SKM-1 treated with dmso at 0.1 percent for 144 hours (cell line): ENCODE results near the gene NUTM2A.
"Not testable (repeated sequence)": the region's sequence is repeated elsewhere in the genome, so short reads cannot be mapped to it uniquely, and the experiment has no call there.

ENCODE experiments used
- DNase-seq: peaks from one replicate; lab custom pipeline; 2025; ENCODE audit not compliant: unreplicated experiment; lab: John Stamatoyannopoulos, UW

Gene NUTM2A

GRCh38 chr10:87225148-87225547 is at the start of gene NUTM2A:
NUTM2A (plus strand) TSS chr10:87225448; CDS start chr10:87225831, 383 bp downstream.
- not testable (repeated sequence) for DNase-seq

GRCh38 chr10:87177587-87177986 is 47.7 kb upstream of the NUTM2A start:
- not testable (repeated sequence) for DNase-seq

DNA sequence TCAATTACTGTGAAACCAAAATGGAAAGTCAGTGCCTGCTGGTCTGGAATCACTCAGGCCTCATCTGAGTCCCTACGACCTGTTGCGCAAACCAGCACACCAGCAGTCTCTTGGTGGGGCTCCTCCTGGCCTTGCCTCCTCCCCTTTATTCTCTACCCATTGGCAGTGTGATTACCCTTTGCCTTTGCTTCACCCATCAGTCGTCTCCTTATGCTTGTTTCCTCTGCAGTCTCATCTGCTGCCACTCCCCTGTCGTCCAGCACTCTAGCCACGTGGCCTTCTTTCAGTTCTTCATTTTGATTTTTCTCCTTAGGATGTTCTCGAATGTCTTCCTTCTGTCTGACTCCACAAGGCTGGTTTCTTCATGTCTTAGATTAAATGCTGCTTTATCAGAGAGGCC is 40.8 kb upstream of the NUTM2A start:
- DNase-seq = peak; percentile 29

- DNase-seq = not testable (repeated sequence)
These were observed 39.2 kb upstream of the NUTM2A start for GRCh38 chr10:87186016-87186415.

DNA sequence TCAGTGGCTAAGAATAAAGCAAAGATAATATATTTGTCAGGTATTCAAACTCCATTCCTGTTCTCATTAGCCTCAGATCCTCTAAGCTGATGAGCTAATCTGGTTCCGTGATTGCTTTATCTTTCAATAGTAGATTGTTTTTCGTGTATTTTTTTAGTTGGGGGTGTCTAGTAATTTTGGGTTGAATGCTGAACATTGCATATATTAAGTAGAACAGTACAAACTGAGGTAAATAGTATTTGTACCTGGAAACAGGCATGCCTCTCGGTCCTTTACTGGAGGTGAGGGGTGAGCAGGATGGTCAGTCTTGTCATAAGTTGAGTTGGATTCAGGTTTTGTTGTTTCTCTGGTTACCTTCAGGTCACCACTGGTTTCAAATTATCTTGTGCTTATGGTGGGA is 37.7 kb upstream of the NUTM2A start:
- not testable (repeated sequence) for DNase-seq

DNA sequence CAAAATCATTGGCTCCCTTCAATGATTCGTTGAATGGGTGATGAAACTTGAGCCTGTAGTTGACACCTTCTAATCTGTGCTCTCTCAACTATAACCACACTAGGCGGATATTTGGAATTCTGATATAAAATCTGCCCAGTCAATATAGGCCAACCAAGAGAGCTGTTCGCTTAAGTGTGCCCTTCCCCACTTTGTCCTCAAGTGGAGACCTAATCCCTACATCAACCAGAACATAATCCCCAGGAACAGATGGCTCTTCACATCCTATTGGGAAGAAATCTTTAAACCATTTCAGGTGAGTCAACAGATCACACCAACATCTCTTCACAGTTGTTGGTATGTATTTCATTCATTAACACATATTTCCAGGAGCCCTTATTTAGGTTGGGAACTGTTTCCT is 33.4 kb upstream of the NUTM2A start:
- DNase-seq = not testable (repeated sequence)

- not testable (repeated sequence) for DNase-seq
These were observed 24.3 kb upstream of the NUTM2A start for GRCh38 chr10:87200924-87201323.

GRCh38 chr10:87204801-87205200 is 20.4 kb upstream of the NUTM2A start:
- not testable (repeated sequence) for DNase-seq

DNA sequence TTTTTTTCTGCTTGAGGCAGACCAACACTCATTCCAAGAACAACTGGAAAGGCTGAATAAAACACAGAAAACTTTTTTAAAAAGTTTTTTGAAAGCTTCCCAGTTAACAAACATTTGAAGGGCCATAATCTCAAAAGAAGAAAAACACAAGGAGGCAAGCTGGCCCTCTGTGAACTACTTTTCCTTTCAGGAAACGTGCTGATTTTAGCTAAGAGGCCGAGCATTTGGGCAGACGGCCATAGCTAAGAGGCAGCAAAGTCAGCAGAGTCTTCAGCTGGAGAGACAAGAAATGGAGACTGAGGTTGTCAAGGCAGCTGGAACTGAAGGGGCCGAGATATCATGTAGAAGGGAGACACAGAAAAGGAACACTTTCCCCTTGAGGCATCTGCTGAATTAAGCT is 18.3 kb upstream of the NUTM2A start:
- not testable (repeated sequence) for DNase-seq

DNA sequence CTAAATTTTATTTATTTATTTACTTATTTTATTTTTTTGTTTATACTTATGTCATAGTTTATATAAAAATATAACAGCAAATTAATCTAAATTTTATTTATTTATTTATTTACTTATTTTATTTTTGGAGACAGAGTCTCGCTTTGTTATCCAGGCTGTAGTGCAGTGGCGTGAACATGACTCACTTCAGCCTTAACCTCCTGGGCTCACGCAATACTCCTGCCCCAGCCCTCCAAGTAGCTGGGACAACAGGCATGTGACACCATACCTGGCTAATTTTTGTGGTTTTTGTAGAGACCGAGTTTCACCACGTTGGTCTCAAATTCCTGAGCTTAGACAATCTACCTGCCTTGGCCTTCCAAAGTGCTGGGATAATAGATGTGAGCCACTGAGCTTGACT is 14.9 kb upstream of the NUTM2A start:
- not testable (repeated sequence) for DNase-seq

- not testable (repeated sequence) for DNase-seq
These were observed 13.4 kb upstream of the NUTM2A start for GRCh38 chr10:87211848-87212247.

GRCh38 chr10:87213150-87213765 is 12.0 kb upstream of the NUTM2A start:
- DNase-seq = not testable (repeated sequence)

- not testable (repeated sequence) for DNase-seq
These were observed 11.4 kb upstream of the NUTM2A start for GRCh38 chr10:87213806-87214205.

GRCh38 chr10:87216120-87216519 is 9.1 kb upstream of the NUTM2A start:
- DNase-seq = not testable (repeated sequence)

- DNase-seq = not testable (repeated sequence)
These were observed 5.9 kb upstream of the NUTM2A start for GRCh38 chr10:87219370-87219769.

DNA sequence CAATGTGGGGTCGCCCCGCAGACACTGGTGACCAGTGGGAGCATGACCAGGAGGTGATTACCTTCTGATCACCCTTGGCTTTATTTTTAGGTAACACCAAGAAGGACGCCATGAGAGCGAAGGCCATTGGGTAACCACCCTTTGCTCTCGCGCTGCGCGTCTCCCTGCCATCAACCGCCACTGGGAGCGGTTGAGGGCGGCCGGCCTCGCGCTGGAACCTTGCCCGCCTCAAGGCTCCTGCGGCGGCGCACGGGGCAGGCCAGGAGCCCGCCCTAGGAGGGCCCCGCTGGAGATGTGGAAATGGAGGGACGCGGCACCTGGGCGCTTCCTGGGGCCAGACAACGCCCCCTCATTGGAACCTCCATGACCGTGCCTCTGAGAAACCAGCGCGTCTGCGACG is 2.5 kb upstream of the NUTM2A start:
- DNase-seq = not testable (repeated sequence)

DNA sequence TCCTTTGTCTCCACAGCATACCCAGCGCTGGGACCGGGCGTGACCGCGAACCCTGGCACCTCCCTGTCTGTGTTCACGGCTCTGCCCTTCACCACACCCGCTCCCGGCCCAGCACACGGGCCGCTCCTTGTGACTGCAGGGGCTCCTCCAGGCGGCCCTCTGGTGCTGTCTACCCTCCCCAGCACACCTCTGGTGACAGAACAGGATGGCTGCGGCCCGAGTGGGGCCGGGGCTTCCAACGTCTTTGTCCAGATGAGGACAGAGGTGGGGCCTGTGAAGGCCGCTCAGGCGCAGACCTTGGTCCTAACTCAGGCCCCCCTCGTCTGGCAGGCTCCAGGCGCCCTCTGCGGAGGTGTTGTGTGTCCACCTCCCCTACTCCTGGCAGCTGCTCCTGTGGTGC is 3.0 kb downstream of the NUTM2A start:
- not testable (repeated sequence) for DNase-seq

GRCh38 chr10:87229211-87229610 is 4.0 kb downstream of the NUTM2A start:
- DNase-seq = not testable (repeated sequence)

DNA sequence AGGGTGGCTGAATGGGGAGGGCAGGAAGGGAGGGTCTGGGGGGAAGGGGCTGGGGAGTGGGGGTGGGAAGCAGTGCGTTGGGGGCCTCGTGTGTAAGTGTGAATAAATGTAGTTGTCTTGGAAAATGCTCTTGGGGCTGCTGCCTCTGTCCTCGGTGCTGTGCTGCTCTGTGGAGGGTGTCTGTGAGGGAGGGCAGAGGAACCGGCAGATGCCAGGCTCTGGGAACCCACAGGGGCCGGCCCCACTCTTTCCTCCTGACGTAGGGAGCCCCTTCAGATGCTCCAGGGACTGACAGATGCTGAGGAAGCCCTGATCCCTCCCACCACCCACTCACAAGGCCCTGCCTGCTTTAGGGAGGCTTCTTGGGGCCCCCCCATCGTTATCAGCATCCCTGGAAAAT is 9.6 kb downstream of the NUTM2A start:
- DNase-seq = not testable (repeated sequence)

DNA sequence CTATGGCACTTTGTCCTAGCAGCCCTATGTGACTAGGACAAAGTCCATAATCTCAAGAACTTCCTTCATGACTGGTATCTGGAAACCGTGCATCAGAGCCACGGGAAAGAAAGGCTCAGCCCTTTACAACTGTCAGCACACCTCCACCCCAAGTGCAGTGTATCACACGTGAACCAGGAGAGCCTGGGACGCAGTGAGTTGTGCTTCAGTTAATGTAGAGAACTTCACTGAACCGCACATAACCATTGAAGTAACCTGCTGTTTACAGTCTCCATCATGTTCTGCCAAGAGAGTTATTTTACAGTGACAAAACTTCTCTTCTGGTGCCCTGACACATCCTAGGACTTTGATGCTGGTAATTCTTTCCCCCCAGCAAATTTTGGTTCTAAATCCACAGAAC is 12.0 kb downstream of the NUTM2A start:
- DNase-seq = not testable (repeated sequence)

- not testable (repeated sequence) for DNase-seq
These were observed 14.1 kb downstream of the NUTM2A start for GRCh38 chr10:87239346-87239808.

GRCh38 chr10:87242192-87242591 is 16.9 kb downstream of the NUTM2A start:
- not testable (repeated sequence) for DNase-seq

- DNase-seq = not testable (repeated sequence)
These were observed 22.1 kb downstream of the NUTM2A start for GRCh38 chr10:87247335-87247734.
